RWPE2 (cell line): ENCODE data around the gene ANP32B.

Experiments used
- ATAC-seq: fragments of 200-7000 bp; cut with Tn5 transposase; 3 replicates; pipeline ENCODE4 v1.9.1; 2021; ENCODE audit warnings: low read depth
- DNase-seq: peaks from one replicate; pipeline ENCODE4 v3.0.0-alpha.2; 2020; ENCODE audit warnings: low spot score
- H3K27ac ChIP-seq: fragments of 450-650 bp; 2 replicates; pipeline ENCODE4 v1.5.1; 2017; ENCODE audit warnings: mild to moderate bottlenecking; ENCODE audit not compliant: poor library complexity, severe bottlenecking
- H3K27me3 ChIP-seq: fragments of 250-450 bp; sonication (Bioruptor Pico); 2 replicates; pipeline ENCODE4 v1.5.1; 2021; ENCODE audit warnings: mild to moderate bottlenecking, moderate library complexity; ENCODE audit not compliant: insufficient read depth, poor library complexity, severe bottlenecking
- H3K36me3 ChIP-seq: fragments of 250-450 bp; sonication (Bioruptor Pico); 2 replicates; pipeline ENCODE4 v1.5.1; 2020; ENCODE audit warnings: low read depth, mild to moderate bottlenecking, moderate library complexity
- H3K4me1 ChIP-seq: fragments of 250-450 bp; sonication (Bioruptor Pico); 2 replicates; pipeline ENCODE4 v1.5.1; 2021; ENCODE audit warnings: mild to moderate bottlenecking, moderate library complexity; ENCODE audit not compliant: insufficient read depth, poor library complexity, severe bottlenecking
- H3K4me3 ChIP-seq: fragments of 250-450 bp; sonication (Bioruptor Pico); 2 replicates; pipeline ENCODE4 v1.5.1; 2021; ENCODE audit warnings: mild to moderate bottlenecking, moderate library complexity; ENCODE audit not compliant: severe bottlenecking
- H3K9me3 ChIP-seq: fragments of 250-450 bp; sonication (Bioruptor Pico); 2 replicates; pipeline ENCODE4 v1.5.1; 2021; ENCODE audit warnings: mild to moderate bottlenecking, moderate library complexity; ENCODE audit not compliant: severe bottlenecking
- TF ChIP-seq, protein P1 (sequence below): fragments of 450-650 bp; IDR thresholded peaks from one replicate; pipeline ENCODE4 v1.5.1; 2017; ENCODE audit warnings: mild to moderate bottlenecking, moderate library complexity; ENCODE audit not compliant: poor library complexity, severe bottlenecking

The ANP32B gene

DNA sequence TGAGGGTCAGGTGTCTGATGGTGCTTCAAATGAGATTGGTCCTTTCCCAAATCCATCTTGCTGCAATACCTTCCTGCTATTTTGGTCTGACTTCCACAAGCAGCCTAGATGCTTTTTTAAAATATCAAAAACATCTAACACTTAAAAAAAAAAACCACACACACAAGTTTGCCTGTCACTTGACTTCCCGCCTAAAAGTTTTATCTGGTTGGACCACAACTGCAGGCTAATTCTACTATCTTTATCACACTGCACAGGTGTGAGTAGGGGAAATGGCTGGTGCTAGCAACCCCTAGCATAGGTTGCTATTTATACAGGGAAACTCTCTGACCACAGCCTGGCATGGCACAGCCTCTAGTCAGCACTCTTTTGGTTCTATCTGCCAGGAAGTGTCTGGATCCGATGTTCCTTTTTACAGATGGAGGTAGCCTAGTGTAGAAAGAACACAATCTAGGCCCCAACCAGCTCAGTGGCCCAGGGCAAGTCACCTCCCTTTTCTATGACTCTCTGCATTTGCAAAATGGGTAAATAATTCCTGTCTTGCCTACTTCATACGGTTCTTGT, 45.0 kb upstream of the ANP32B start, which contains the start of gene HEMGN:
Gene HEMGN, minus strand, starts transcription at position 92 of the 564 bp plus-strand sequence. Its CDS starts 36 bp downstream, at position 56.
- ATAC-seq (no peak), DNase-seq (no peak)
- TF ChIP-seq, protein P1, sequence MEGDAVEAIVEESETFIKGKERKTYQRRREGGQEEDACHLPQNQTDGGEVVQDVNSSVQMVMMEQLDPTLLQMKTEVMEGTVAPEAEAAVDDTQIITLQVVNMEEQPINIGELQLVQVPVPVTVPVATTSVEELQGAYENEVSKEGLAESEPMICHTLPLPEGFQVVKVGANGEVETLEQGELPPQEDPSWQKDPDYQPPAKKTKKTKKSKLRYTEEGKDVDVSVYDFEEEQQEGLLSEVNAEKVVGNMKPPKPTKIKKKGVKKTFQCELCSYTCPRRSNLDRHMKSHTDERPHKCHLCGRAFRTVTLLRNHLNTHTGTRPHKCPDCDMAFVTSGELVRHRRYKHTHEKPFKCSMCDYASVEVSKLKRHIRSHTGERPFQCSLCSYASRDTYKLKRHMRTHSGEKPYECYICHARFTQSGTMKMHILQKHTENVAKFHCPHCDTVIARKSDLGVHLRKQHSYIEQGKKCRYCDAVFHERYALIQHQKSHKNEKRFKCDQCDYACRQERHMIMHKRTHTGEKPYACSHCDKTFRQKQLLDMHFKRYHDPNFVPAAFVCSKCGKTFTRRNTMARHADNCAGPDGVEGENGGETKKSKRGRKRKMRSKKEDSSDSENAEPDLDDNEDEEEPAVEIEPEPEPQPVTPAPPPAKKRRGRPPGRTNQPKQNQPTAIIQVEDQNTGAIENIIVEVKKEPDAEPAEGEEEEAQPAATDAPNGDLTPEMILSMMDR: no peak
- H3K9me3 ChIP-seq: no peaks in the 10 kb centered on the region
- no peaks in the 10 kb centered on the region for H3K4me1 ChIP-seq
- H3K36me3 ChIP-seq: no peaks in the 10 kb centered on the region
- H3K27me3 ChIP-seq: peaks cover 22% of the 10 kb centered on the region
- no peak within 1 kb of the TSS for H3K4me3 ChIP-seq
- H3K27ac ChIP-seq: no peak within 1 kb of the TSS

DNA sequence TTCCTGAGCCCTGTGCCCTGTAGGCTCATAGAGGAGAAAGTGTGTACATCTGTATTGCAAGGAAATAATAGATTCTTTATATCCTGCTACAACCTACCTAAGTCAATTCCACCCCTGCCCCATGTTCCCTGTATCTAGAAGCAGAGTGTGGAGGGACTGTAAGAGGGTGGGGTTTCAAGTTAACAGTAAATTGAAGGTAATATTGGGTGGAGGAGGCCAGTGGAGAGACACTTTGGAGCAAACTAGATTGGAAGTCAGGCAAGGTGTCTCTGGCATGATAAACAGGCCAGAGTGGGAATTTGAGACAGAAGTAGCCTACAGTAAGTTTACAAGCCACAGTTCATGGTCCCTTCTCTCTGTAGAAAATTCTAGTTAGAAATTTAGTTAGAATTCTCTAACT, 42.9 kb upstream of the ANP32B start:
- Histone ChIP-seq H3K27me3 (peaks cover 32% of the 10 kb centered on the region), H3K4me1 (no peaks in the 10 kb centered on the region), H3K9me3 (no peaks in the 10 kb centered on the region), H3K36me3 (no peaks in the 10 kb centered on the region), H3K4me3 (no peak overlapping the region), H3K27ac (no peak overlapping the region)
- DNase-seq: no peak
- TF ChIP-seq, protein P1: no peak
- no peak for ATAC-seq

DNA sequence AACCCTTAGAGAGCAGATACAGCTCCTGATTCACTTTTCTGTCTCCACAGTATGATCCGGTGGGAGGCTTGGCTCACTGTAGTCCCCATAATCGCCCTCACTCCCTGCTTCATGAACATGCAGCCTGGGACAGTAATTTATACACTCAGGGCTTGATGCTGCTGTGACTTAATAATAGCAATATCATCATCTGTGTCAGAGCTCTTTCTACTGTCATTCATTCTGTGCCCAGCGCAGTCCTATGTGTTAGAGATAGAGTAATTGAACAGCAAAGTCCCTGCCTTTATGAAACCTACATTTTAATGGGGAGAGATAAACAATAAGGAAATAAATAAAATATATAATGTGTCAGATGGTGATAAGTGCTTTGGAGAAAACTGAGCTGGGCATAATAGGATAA, 42.4 kb upstream of the ANP32B start:
- Histone ChIP-seq H3K27ac (no peak overlapping the region), H3K4me1 (no peaks in the 10 kb centered on the region), H3K36me3 (no peaks in the 10 kb centered on the region), H3K27me3 (peaks cover 30% of the 10 kb centered on the region), H3K9me3 (no peaks in the 10 kb centered on the region), H3K4me3 (no peak overlapping the region)
- ATAC-seq (no peak), DNase-seq (no peak)
- TF ChIP-seq, protein P1: no peak

DNA sequence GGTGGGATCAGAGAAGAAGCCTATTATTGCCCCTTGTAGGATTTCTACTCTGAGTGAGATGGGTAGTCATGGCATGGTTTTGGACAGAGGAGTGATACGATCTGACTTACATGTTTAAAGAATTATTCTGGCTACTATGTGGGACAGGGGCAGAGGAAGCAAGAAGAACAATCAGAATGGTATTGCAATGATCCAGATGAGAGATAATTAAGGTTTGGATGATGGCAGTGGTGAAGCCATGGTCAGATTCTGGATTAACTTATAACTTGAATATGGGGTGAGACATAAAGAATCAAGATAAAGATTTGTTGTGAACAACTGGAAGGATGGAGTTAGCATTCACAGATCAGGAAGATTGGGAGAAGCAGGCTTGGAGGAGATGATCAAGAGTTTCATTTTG, 41.8 kb upstream of the ANP32B start:
- H3K27ac ChIP-seq: no peak overlapping the region
- DNase-seq (no peak), ATAC-seq (no peak)
- H3K9me3 ChIP-seq: no peaks in the 10 kb centered on the region
- H3K36me3 ChIP-seq: no peaks in the 10 kb centered on the region
- TF ChIP-seq, protein P1: no peak
- peaks cover 24% of the 10 kb centered on the region for H3K27me3 ChIP-seq
- no peak overlapping the region for H3K4me3 ChIP-seq
- H3K4me1 ChIP-seq: no peaks in the 10 kb centered on the region

DNA sequence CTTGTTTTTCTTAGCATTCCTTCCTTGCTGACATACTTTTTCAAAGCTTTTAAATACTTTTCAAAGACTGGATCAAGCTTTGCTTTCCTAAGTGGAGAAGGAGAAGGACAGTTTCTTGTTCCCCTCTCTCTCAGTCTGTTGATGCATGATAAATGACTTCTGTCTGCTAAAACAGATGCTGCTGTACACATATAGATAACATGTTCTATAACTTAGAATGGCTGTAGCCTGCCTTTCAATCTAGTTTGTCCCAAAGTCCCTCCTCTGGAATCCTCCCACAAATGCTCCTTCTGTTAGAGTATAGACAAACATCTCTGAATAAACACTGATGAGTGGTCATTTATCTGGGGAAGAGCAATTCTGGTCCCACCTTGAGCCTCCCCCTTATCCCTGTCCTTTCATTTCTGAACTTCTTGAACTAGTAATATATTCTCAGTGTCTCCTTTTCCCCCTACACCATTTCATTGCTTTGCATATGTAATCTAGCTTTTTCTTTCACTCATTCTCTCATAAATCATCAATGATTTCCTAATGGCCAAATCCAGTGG, 39.8 kb upstream of the ANP32B start:
- no peaks in the 10 kb centered on the region for H3K9me3 ChIP-seq
- no peak overlapping the region for H3K27ac ChIP-seq
- no peaks in the 10 kb centered on the region for H3K4me1 ChIP-seq
- H3K36me3 ChIP-seq: no peaks in the 10 kb centered on the region
- peaks cover 15% of the 10 kb centered on the region for H3K27me3 ChIP-seq
- TF ChIP-seq, protein P1: no peak
- ATAC-seq (no peak), DNase-seq (no peak)
- H3K4me3 ChIP-seq: no peak overlapping the region
